ENCODE data around the gene KLHL17. TPM values are rescaled to one million over a fixed set of nuclear protein-coding genes. Genes with fewer than 3 reads are reported as not detected.

KLHL17 gene
- total RNA-seq, 1 experiment from 2014 or later = 66.9 TPM

- TF ChIP-seq, protein P1, sequence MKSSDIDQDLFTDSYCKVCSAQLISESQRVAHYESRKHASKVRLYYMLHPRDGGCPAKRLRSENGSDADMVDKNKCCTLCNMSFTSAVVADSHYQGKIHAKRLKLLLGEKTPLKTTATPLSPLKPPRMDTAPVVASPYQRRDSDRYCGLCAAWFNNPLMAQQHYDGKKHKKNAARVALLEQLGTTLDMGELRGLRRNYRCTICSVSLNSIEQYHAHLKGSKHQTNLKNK (CRISPR knock-in tag; IDR thresholded peaks at IDR 0.05) = no peak
- no peak for TF ChIP-seq ZNF281 (CRISPR knock-in tag; IDR thresholded peaks at IDR 0.05)
- no peak for TF ChIP-seq TEAD1 (CRISPR knock-in tag; IDR thresholded peaks at IDR 0.05)
- TF ChIP-seq ATF6 (CRISPR knock-in tag; IDR thresholded peaks at IDR 0.05) = no peak
- no peak for TF ChIP-seq ZNF232 (CRISPR knock-in tag; IDR thresholded peaks at IDR 0.05)
- no peak for TF ChIP-seq NR1H2 (CRISPR knock-in tag; IDR thresholded peaks at IDR 0.05)
- no peak for TF ChIP-seq ZNF121 (CRISPR knock-in tag; IDR thresholded peaks at IDR 0.05)
- TF ChIP-seq E2F1 (CRISPR knock-in tag; IDR thresholded peaks at IDR 0.05) = no peak
- TF ChIP-seq USF2 (CRISPR knock-in tag; IDR thresholded peaks at IDR 0.05) = no peak
- no peak for TF ChIP-seq TEAD4 (CRISPR knock-in tag; IDR thresholded peaks at IDR 0.05)
- TF ChIP-seq ZNF219 (CRISPR knock-in tag; IDR thresholded peaks at IDR 0.05; ENCODE audit: borderline replicate concordance) = no peak
- TF ChIP-seq GTF2I (CRISPR knock-in tag; conservative IDR thresholded peaks at IDR 0.05) = no peak
- no peak for TF ChIP-seq CTCF (IDR thresholded peaks at IDR 0.05)
- TF ChIP-seq PREB (CRISPR knock-in tag; IDR thresholded peaks at IDR 0.05; ENCODE audit: borderline replicate concordance) = no peak
- 0 out of 2 replicates have a peak, but pooled peaks have one; percentile 50 for TF ChIP-seq TCF7 (CRISPR knock-in tag; IDR thresholded peaks at IDR 0.05; ENCODE audit: low read depth)
- TF ChIP-seq CREM (CRISPR knock-in tag; IDR thresholded peaks at IDR 0.05) = no peak
- no peak for TF ChIP-seq ZNF396 (CRISPR knock-in tag; IDR thresholded peaks at IDR 0.05; ENCODE audit: borderline replicate concordance)
- no peak for TF ChIP-seq ZNF423 (CRISPR knock-in tag; IDR thresholded peaks at IDR 0.05)
- no peak for TF ChIP-seq MLX (CRISPR knock-in tag; IDR thresholded peaks at IDR 0.05)
- TF ChIP-seq SP1 (CRISPR knock-in tag; conservative IDR thresholded peaks at IDR 0.05) = 0 out of 2 replicates have a peak, but pooled peaks have one; percentile 35
- no peak for TF ChIP-seq ESRRA (CRISPR knock-in tag; IDR thresholded peaks at IDR 0.05; ENCODE audit: borderline replicate concordance)
- no peak for TF ChIP-seq ZNF416 (CRISPR knock-in tag; IDR thresholded peaks at IDR 0.05)
- 0 out of 2 replicates have a peak, but pooled peaks have one; percentile 90 for TF ChIP-seq IRF2 (CRISPR knock-in tag; IDR thresholded peaks at IDR 0.05; ENCODE audit: borderline replicate concordance, low read depth)
- no peak for TF ChIP-seq NFATC4 (CRISPR knock-in tag; IDR thresholded peaks at IDR 0.05)
- no peak for TF ChIP-seq JAZF1 (CRISPR knock-in tag; IDR thresholded peaks at IDR 0.05)
- no peak for TF ChIP-seq JUN (CRISPR knock-in tag; IDR thresholded peaks at IDR 0.05)
- TF ChIP-seq MYBL2 (CRISPR knock-in tag; IDR thresholded peaks at IDR 0.05) = no peak
- TF ChIP-seq, protein P2, sequence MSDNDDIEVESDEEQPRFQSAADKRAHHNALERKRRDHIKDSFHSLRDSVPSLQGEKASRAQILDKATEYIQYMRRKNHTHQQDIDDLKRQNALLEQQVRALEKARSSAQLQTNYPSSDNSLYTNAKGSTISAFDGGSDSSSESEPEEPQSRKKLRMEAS (CRISPR knock-in tag; IDR thresholded peaks at IDR 0.05) = peak; percentile 40
- no peak for TF ChIP-seq GRHL2 (CRISPR knock-in tag; IDR thresholded peaks at IDR 0.05; ENCODE audit: insufficient replicate concordance, severe bottlenecking)
Measured at GRCh38 chr1:1013105-1013921, 52.9 kb downstream of the KLHL17 start, which contains the start of gene ISG15 (continued).
